ENCODE data around the gene ZNF718. TPM values are rescaled to one million over a fixed set of nuclear protein-coding genes. Genes with fewer than 3 reads are reported as not detected.
"Not testable (repeated sequence)": the region's sequence is repeated elsewhere in the genome, so short reads cannot be mapped to it uniquely, and the experiment has no call there.

The ZNF718 gene
- total RNA-seq, 8 experiments from 2014 or later = 5.4 to 12.5 (median 7.9) TPM

DNA sequence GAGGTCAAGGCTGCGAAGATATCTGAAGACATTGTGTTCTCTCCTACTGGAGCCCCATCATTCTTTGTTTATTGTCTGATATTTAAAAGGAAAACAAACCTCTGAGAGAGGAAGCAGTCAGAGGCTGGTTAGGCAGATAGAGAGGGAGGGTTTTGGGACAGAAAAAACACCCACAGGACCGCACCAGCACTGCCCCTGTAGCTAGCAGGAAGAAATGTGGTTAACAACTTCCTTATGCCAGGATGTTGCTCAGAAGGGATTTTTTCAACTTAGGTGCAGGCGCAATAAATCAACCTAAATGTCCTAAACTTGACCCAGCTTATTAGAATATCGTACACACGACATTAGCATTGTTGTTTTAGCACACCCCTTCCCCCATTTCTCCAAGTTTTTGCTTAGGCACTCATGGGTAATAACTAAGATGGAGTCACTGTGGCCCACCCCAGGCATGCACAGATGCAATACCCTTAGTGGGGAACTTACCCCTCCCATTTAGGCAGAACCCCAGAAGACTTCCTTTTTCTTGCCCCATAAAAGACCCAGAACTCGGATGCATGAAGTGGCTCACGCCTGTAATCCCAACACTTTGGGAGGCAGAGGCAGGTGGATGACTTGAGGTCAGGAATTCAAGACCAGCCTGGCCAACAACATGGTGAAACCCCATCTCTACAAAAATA lies 2.8 kb upstream of the ZNF718 start:
- peaks cover 5 to 8% of the 10 kb centered on the region in 2 donors for H3K4me1 ChIP-seq (replicated peaks in 1 of 2)
- no peak for ATAC-seq (replicated peaks in 6 of 8)
- WGBS, 10 experiments = 0 to 92% (median 67%) methylated on average over 1 to 7 of the region's 7 CpGs; no CpG with 5 or more reads in 1 of the 10 experiments
- H3K27ac ChIP-seq = no peak overlapping the region
- H3K4me3 ChIP-seq = no peak overlapping the region
- in situ Hi-C loops (cut with MboI; ENCODE audit: low pct_unique_long_range_greater_than_20kb in 2 of 9, low sequenced_read_pairs in 9 of 9, unreplicated experiment in 9 of 9) = no loop called here

DNA sequence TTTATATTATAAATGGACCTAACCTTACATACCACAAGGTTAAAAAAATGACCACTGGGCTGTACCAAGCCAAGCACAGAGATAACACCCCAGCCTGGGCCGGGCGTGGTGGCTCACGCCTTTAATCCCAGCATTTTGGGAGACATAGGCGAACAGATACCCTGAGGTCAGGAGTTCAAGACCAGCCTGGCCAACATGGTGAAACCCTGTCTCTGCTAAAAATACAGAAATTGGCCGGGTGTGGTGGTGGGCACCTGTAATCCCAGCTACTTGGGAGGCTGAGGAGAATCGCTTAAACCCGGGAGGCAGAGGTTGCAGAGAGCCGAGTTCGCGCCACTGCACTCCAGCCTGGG lies 403 bp upstream of the ZNF718 start:
- Histone ChIP-seq H3K4me3 (peak overlapping the region; percentile 55 to 88 (median 81)), H3K27ac (peak overlapping the region in 1 of 2 donors; percentile 91)
- H3K4me1 ChIP-seq (replicated peaks in 1 of 2); ATAC-seq (replicated peaks in 6 of 8); in situ Hi-C loops (cut with MboI; ENCODE audit: low pct_unique_long_range_greater_than_20kb in 2 of 9, low sequenced_read_pairs in 9 of 9, unreplicated experiment in 9 of 9): not testable (repeated sequence)
- WGBS, 10 experiments = 11 to 60% (median 36%) methylated on average over 1 to 9 of the region's 10 CpGs; no CpG with 5 or more reads in 5 of the 10 experiments

DNA sequence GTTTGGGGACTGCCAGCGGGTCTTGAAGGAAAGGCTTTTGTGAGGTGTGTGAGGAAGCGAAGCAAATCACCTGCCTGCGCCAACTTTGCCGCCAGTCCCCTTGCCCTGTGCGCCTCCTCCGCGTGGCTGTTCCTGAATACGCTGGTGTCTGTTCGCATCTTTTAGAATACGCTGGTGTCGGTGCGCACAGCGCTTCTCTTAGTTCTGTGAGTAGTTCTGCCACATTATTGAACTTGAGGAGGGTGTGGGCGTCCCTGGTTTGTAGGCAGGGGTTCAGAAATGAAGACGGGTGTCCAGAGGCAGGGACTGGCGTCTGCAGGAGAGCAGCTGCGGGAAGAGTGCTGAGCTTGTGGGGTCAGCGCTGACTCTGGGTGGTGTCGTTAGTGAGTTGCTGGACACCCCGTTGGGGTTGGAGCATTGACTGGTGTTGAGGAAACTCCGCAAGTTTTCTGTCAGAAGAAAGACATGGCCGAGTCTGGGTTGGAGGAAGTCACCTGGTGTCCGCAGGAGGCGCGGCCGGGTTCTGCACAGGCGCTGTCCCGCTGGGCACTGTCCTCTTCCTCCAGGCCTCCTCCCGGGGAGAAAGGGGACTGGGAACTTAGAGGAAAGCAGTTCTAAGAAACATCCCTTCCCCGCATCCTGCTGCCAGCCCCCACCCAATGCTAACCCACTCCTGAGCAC lies 930 bp downstream of the ZNF718 start:
- ATAC-seq (replicated peaks in 6 of 8) = peak; percentile 12 to 40 (median 20)
- Histone ChIP-seq H3K4me1 (replicated peaks in 1 of 2) (peaks cover 5 to 8% of the 10 kb centered on the region in 2 donors), H3K4me3 (peak overlapping the region; percentile 55 to 88 (median 81)), H3K27ac (peak overlapping the region in 1 of 2 donors; percentile 91)
- 0 to 17% (median 10%) methylated on average over 1 to 22 of the region's 30 CpGs; no CpG with 5 or more reads in 4 of the 10 experiments for WGBS, 10 experiments
- in situ Hi-C loops (cut with MboI; ENCODE audit: low pct_unique_long_range_greater_than_20kb in 2 of 9, low sequenced_read_pairs in 9 of 9, unreplicated experiment in 9 of 9) = no loop called here

DNA sequence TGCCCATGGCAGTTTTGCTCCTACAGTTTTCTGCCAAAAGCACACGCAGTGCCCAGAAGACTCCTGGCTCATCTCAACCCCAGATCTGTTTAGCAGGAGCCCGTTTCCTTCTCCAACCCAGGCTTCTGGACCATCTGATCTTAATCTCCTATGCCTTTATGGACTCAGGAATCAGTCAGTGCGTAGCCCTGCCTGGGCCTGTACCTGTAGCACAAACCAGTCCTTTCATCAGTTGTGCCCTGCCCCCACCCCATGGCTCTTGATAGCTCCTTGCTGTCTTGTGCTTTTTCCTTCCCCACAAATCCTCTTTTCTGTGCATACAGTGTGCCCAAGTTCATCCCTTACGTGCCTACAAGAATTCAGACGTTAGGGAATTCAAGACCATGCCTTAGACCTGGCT lies 1.5 kb downstream of the ZNF718 start:
- Histone ChIP-seq H3K4me3 (peak overlapping the region; percentile 55 to 88 (median 81)), H3K4me1 (replicated peaks in 1 of 2) (peaks cover 5 to 8% of the 10 kb centered on the region in 2 donors), H3K27ac (no peak overlapping the region)
- WGBS, 10 experiments = 37 to 100% (median 80%) methylated on average over 1 to 5 of the region's 5 CpGs; no CpG with 5 or more reads in 3 of the 10 experiments
- in situ Hi-C loops (cut with MboI; ENCODE audit: low pct_unique_long_range_greater_than_20kb in 2 of 9, low sequenced_read_pairs in 9 of 9, unreplicated experiment in 9 of 9) = no loop called here
- ATAC-seq (replicated peaks in 6 of 8) = no peak

DNA sequence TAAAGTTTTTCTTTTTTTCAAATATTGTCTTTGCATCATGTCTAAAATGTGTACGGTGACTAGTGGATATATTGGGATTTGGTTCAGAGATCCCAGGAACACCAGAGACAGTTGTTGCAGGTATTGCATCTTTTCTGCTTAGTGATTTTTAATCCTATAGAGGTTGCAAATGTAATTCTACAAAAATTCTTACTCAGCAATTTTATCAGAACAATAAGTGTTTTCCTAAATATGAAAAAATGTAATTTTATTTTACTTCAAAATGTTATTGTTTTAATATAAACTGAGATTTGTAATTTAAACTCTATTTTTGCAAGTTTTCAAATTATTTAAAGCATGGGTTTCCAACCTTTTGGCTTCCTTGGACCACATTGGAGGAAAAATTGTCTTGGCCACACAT lies 8.2 kb downstream of the ZNF718 start:
- H3K4me3 ChIP-seq = no peak overlapping the region
- in situ Hi-C loops (cut with MboI; ENCODE audit: low pct_unique_long_range_greater_than_20kb in 2 of 9, low sequenced_read_pairs in 9 of 9, unreplicated experiment in 9 of 9) = no loop called here
- H3K27ac ChIP-seq = no peak overlapping the region
- 88 to 100% (median 100%) methylated on average over 1 of the region's 1 CpG; no CpG with 5 or more reads in 7 of the 10 experiments for WGBS, 10 experiments
- no peaks in the 10 kb centered on the region for H3K4me1 ChIP-seq (replicated peaks in 1 of 2)
- no peak for ATAC-seq (replicated peaks in 6 of 8)

DNA sequence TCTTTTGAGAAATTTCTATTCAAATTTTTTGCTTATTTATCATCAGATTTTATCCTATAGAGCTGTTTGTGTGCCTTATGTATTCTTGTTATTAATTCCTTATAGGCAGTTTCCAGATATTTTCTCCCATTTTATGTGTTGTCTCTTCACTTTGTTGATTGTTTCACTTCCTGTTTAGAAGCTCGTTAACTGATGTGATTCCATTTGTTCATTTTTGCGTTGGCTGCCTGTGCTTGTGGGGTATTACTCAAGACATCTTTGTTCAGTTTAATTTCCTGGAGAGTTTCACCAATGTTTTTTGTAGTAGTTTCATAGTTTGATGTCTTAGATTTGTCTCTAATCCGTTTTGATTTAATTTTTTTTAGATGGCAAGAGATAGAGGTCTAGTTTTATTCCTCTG lies 14.6 kb downstream of the ZNF718 start:
- no peak overlapping the region for H3K27ac ChIP-seq
- 73 to 100% (median 90%) methylated on average over 1 to 3 of the region's 3 CpGs for WGBS, 10 experiments
- no peaks in the 10 kb centered on the region for H3K4me1 ChIP-seq (replicated peaks in 1 of 2)
- no peak for ATAC-seq (replicated peaks in 6 of 8)
- H3K4me3 ChIP-seq = no peak overlapping the region
- in situ Hi-C loops (cut with MboI; ENCODE audit: low pct_unique_long_range_greater_than_20kb in 2 of 9, low sequenced_read_pairs in 9 of 9, unreplicated experiment in 9 of 9) = no loop called here

DNA sequence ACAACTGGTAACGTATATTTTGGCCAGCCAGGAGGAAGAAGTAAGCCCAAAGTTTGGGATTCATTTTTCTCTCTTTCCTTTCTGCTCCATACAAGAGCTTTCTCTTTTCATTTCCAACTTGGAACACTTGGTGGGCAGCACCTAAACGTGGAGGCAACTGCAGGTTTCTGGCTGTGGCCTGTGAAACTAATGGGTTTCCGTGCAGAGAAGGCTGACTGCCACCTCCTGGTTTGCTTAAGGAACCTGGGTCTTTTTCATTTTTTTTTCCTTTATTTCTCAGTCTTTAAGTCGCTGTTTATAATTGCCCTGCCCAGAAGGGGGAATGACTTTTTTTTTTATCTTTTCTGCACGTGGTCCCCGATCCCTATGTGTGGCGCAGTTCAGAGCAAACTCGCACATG lies 15.4 kb downstream of the ZNF718 start:
- WGBS, 10 experiments = 94 to 100% (median 96%) methylated on average over 1 to 8 of the region's 8 CpGs; no CpG with 5 or more reads in 1 of the 10 experiments
- Histone ChIP-seq H3K4me1 (replicated peaks in 1 of 2) (no peaks in the 10 kb centered on the region), H3K27ac (no peak overlapping the region), H3K4me3 (no peak overlapping the region)
- in situ Hi-C loops (cut with MboI; ENCODE audit: low pct_unique_long_range_greater_than_20kb in 2 of 9, low sequenced_read_pairs in 9 of 9, unreplicated experiment in 9 of 9) = no loop called here
- no peak for ATAC-seq (replicated peaks in 6 of 8)

DNA sequence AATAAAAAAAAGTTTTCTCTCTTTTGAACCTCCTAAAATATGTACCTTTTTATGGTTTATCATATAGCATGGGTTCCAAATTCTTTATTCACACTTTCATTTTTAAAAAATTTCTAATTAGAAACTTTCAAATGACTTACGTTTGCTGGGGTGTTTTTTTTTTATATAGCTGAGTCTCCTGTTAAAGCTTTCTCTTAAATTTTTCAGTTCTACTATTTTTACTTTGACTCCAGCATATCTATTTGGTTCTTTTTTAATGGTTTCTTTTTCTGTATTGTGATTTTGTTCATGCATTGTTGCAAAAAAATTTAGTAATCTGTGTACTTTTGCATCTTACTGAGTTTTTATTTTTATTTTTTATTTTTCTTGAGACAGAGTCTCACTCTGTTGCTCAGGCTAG lies 22.3 kb downstream of the ZNF718 start:
- Histone ChIP-seq H3K4me1 (replicated peaks in 1 of 2) (no peaks in the 10 kb centered on the region), H3K27ac (no peak overlapping the region), H3K4me3 (no peak overlapping the region)
- in situ Hi-C loops (cut with MboI; ENCODE audit: low pct_unique_long_range_greater_than_20kb in 2 of 9, low sequenced_read_pairs in 9 of 9, unreplicated experiment in 9 of 9) = no loop called here
- 91 to 100% (median 100%) methylated on average over 1 of the region's 1 CpG for WGBS, 10 experiments
- no peak for ATAC-seq (replicated peaks in 6 of 8)

DNA sequence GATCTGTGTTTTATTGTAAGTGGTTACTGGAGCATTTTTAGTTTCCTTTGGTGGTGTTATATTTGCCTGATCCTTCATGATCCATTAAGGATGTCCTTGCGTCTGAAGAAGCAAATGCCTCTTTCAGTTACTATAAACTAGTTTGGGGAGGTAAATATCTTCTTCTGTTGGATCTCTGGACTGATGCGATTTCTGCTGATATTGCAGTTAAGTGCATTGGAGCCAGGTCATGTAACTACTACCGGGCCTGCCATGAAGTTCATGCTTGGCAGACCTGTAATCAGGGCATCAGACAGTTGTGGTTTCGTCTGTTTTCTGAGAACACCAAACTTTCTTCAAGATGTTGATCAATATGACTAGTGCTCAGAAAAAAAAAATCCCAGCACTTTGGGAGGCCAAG lies 22.9 kb downstream of the ZNF718 start:
- 89 to 100% (median 100%) methylated on average over 1 to 4 of the region's 4 CpGs; no CpG with 5 or more reads in 1 of the 10 experiments for WGBS, 10 experiments
- Histone ChIP-seq H3K4me3 (no peak overlapping the region), H3K27ac (no peak overlapping the region), H3K4me1 (replicated peaks in 1 of 2) (no peaks in the 10 kb centered on the region)
- no peak for ATAC-seq (replicated peaks in 6 of 8)
- in situ Hi-C loops (cut with MboI; ENCODE audit: low pct_unique_long_range_greater_than_20kb in 2 of 9, low sequenced_read_pairs in 9 of 9, unreplicated experiment in 9 of 9) = no loop called here

DNA sequence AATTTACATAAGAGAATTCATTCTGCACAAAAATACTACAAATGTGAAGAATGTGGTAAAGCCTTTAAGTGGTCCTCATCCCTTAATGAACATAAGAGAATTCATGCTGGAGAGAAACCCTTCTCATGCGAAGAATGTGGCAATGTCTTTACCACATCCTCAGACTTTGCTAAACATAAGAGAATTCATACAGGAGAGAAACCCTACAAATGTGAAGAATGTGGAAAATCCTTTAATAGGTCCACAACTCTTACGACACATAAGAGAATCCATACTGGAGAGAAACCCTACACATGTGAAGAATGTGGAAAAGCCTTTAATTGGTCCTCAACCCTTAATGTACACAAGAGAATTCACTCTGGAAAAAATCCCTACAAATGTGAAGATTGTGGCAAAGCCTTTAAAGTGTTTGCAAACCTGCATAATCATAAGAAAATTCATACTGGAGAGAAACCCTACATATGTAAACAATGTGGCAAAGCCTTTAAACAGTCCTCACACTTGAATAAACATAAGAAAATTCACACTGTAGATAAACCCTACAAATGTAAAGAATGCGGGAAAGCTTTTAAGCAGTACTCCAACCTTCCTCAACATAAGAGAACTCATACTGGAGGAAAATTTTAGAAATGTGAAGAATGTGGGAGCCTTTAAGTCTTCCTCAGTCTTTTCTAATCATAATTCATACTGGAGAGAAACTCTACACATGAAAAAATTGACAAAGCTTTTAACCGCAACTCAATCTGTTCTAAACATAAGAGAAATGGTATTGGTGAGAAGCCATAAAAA lies 37.4 kb downstream of the ZNF718 start:
- 77 to 100% (median 97%) methylated on average over 1 to 4 of the region's 4 CpGs for WGBS, 10 experiments
- in situ Hi-C loops (cut with MboI; ENCODE audit: low pct_unique_long_range_greater_than_20kb in 2 of 9, low sequenced_read_pairs in 9 of 9, unreplicated experiment in 9 of 9) = no loop called here
- no peak for ATAC-seq (replicated peaks in 6 of 8)
- H3K4me3 ChIP-seq = no peak overlapping the region
- H3K4me1 ChIP-seq (replicated peaks in 1 of 2) = no peaks in the 10 kb centered on the region
- no peak overlapping the region for H3K27ac ChIP-seq

DNA sequence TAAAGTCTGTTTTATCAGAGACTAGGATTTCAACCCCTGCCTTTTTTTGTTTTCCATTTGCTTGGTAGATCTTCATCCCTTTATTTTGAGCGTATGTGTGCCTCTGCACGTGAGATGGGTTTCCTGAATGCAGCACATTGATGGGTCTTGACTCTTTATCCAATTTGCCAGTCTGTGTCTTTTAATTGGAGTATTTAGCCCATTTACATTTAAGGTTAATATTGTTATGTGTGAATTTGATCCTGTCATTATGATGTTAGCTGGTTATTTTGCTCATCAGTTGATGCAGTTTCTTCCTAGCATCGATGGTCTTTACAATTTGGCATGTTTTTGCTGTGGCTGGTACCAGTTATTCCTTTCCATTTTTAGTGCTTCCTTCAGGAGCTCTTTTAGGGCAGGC lies 45.3 kb downstream of the ZNF718 start:
- H3K4me1 ChIP-seq (replicated peaks in 1 of 2); in situ Hi-C loops (cut with MboI; ENCODE audit: low pct_unique_long_range_greater_than_20kb in 2 of 9, low sequenced_read_pairs in 9 of 9, unreplicated experiment in 9 of 9); H3K4me3 ChIP-seq; ATAC-seq (replicated peaks in 6 of 8); H3K27ac ChIP-seq: not testable (repeated sequence)
- 83 to 100% methylated on average over 1 of the region's 3 CpGs; no CpG with 5 or more reads in 8 of the 10 experiments for WGBS, 10 experiments

DNA sequence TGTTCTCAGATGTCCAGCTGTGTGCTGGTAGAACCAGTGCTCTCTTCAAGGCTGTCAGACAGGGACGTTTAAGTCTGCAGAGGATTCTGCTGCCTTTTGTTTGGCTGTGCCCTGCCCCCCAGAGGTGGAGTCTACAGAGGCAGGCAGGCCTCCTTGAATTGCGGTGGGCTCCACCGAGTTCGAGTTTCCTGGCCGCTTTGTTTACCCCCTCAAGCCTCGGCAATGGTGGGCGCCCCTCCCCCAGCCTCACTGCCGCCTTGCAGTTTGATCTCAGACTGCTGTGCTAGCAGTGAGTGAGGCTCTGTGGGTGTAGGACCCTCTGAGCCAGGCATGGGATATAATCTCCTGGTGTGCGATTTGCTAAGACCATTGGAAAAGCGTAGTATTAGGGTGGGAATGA lies 47.0 kb downstream of the ZNF718 start:
- 90 to 100% (median 100%) methylated on average over 1 to 5 of the region's 10 CpGs; no CpG with 5 or more reads in 7 of the 10 experiments for WGBS, 10 experiments
- H3K27ac ChIP-seq; ATAC-seq (replicated peaks in 6 of 8); in situ Hi-C loops (cut with MboI; ENCODE audit: low pct_unique_long_range_greater_than_20kb in 2 of 9, low sequenced_read_pairs in 9 of 9, unreplicated experiment in 9 of 9); H3K4me1 ChIP-seq (replicated peaks in 1 of 2); H3K4me3 ChIP-seq: not testable (repeated sequence)

DNA sequence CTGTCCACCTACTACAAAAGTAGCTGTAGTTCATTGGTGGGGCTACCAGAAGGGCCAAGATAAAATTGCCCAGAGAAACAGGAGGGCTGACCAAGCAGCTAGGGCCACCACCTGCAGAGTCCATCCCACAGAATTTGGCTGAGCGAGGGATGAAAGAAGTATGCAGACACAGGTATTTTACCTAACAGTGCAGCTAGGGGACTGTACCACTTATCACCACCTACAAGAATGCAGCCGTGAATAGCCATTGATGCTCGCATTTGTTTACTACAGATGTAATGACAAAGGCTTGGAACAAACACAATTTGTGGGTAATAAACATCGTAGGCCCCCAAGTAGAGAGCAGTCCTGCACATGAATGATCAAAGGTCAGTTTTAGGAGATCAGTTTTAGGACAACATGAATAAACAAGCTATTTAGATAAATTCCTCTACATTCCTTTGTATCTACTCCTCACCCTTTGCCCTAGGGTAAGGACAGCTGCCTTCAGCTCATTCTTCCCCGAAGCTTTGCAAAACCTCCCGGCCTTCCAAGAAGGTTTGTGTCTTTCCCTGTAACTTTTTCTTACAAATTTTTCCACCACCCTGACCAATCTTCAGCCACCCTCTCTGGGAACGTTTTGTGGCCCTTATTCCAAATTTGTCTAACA lies 49.5 kb downstream of the ZNF718 start:
- in situ Hi-C loops (cut with MboI; ENCODE audit: low pct_unique_long_range_greater_than_20kb in 2 of 9, low sequenced_read_pairs in 9 of 9, unreplicated experiment in 9 of 9) = no loop called here
- no peaks in the 10 kb centered on the region for H3K4me1 ChIP-seq (replicated peaks in 1 of 2)
- WGBS, 10 experiments = 29 to 93% (median 79%) methylated on average over 1 to 6 of the region's 7 CpGs; no CpG with 5 or more reads in 2 of the 10 experiments
- H3K4me3 ChIP-seq = no peak overlapping the region
- H3K27ac ChIP-seq = no peak overlapping the region
- ATAC-seq (replicated peaks in 6 of 8) = no peak
